ENCODE results near the gene NKX2-1.
A peak's percentile ranks its signal among the peaks of the same experiment; 100 is the strongest.
"Not testable (repeated sequence)": the region's sequence is repeated elsewhere in the genome, so short reads cannot be mapped to it uniquely, and the experiment has no call there.

The NKX2-1 gene

GRCh38 chr14:36519431-36520321 lies at the start of gene NKX2-1:
TSS of gene NKX2-1 (minus strand) at chr14:36520232. CDS start at chr14:36520129, 103 bp downstream.
- DNase-seq (ENCODE audit: low spot score) = no peak
- Mint-ChIP-seq H3K4me1 (ENCODE audit: low read depth) (peaks cover 5% of the 10 kb centered on the region), H3K4me3 (peak within 1 kb of the TSS; percentile 44), H3K9me3 (no peaks in the 10 kb centered on the region), H3K27ac (peak within 1 kb of the TSS; percentile 31), H3K36me3 (ENCODE audit: low read depth) (no peaks in the 10 kb centered on the region), H3K27me3 (ENCODE audit: low read depth) (peaks cover 76% of the 10 kb centered on the region)

- DNase-seq (ENCODE audit: low spot score) = no peak
- H3K36me3 Mint-ChIP-seq (ENCODE audit: low read depth) = no peaks in the 10 kb centered on the region
- peaks cover 8% of the 10 kb centered on the region for H3K27me3 Mint-ChIP-seq (ENCODE audit: low read depth)
- H3K4me1 Mint-ChIP-seq (ENCODE audit: low read depth) = peaks cover 2% of the 10 kb centered on the region
- H3K4me3 Mint-ChIP-seq = no peak overlapping the region
- H3K27ac Mint-ChIP-seq = no peak overlapping the region
- no peaks in the 10 kb centered on the region for H3K9me3 Mint-ChIP-seq
Measured at GRCh38 chr14:36556811-36557433, 36.9 kb upstream of the NKX2-1 start.

- no peak overlapping the region for H3K4me3 Mint-ChIP-seq
- H3K27me3 Mint-ChIP-seq (ENCODE audit: low read depth) = peaks cover 6% of the 10 kb centered on the region
- H3K36me3 Mint-ChIP-seq (ENCODE audit: low read depth) = no peaks in the 10 kb centered on the region
- peaks cover 2% of the 10 kb centered on the region for H3K4me1 Mint-ChIP-seq (ENCODE audit: low read depth)
- DNase-seq (ENCODE audit: low spot score) = no peak
- H3K9me3 Mint-ChIP-seq = no peaks in the 10 kb centered on the region
- H3K27ac Mint-ChIP-seq = no peak overlapping the region
Measured at GRCh38 chr14:36555998-36556743, 36.1 kb upstream of the NKX2-1 start.

GRCh38 chr14:36553656-36554260 lies 33.7 kb upstream of the NKX2-1 start:
- H3K4me3 Mint-ChIP-seq = no peak overlapping the region
- no peaks in the 10 kb centered on the region for H3K36me3 Mint-ChIP-seq (ENCODE audit: low read depth)
- peaks cover 2% of the 10 kb centered on the region for H3K4me1 Mint-ChIP-seq (ENCODE audit: low read depth)
- no peak for DNase-seq (ENCODE audit: low spot score)
- no peak overlapping the region for H3K27ac Mint-ChIP-seq
- H3K9me3 Mint-ChIP-seq = no peaks in the 10 kb centered on the region
- H3K27me3 Mint-ChIP-seq (ENCODE audit: low read depth) = no peaks in the 10 kb centered on the region

GRCh38 chr14:36550899-36551298 lies 30.9 kb upstream of the NKX2-1 start:
- no peaks in the 10 kb centered on the region for H3K9me3 Mint-ChIP-seq
- no peak overlapping the region for H3K27ac Mint-ChIP-seq
- DNase-seq (ENCODE audit: low spot score) = no peak
- H3K4me3 Mint-ChIP-seq = no peak overlapping the region
- H3K27me3 Mint-ChIP-seq (ENCODE audit: low read depth) = no peaks in the 10 kb centered on the region
- H3K4me1 Mint-ChIP-seq (ENCODE audit: low read depth) = no peaks in the 10 kb centered on the region
- H3K36me3 Mint-ChIP-seq (ENCODE audit: low read depth) = no peaks in the 10 kb centered on the region

- H3K9me3 Mint-ChIP-seq; H3K4me1 Mint-ChIP-seq (ENCODE audit: low read depth); H3K27me3 Mint-ChIP-seq (ENCODE audit: low read depth); H3K4me3 Mint-ChIP-seq; H3K36me3 Mint-ChIP-seq (ENCODE audit: low read depth); H3K27ac Mint-ChIP-seq; DNase-seq (ENCODE audit: low spot score): not testable (repeated sequence)
Measured at GRCh38 chr14:36544280-36544679, 24.2 kb upstream of the NKX2-1 start.

- Mint-ChIP-seq H3K4me1 (ENCODE audit: low read depth) (no peaks in the 10 kb centered on the region), H3K27me3 (ENCODE audit: low read depth) (peaks cover 7% of the 10 kb centered on the region), H3K27ac (no peak overlapping the region), H3K36me3 (ENCODE audit: low read depth) (no peaks in the 10 kb centered on the region), H3K9me3 (no peaks in the 10 kb centered on the region), H3K4me3 (no peak overlapping the region)
- no peak for DNase-seq (ENCODE audit: low spot score)
Measured at GRCh38 chr14:36538051-36538450, 18.0 kb upstream of the NKX2-1 start.

- Mint-ChIP-seq H3K27ac (no peak overlapping the region), H3K4me3 (no peak overlapping the region), H3K9me3 (peaks cover 8% of the 10 kb centered on the region), H3K36me3 (ENCODE audit: low read depth) (no peaks in the 10 kb centered on the region), H3K4me1 (ENCODE audit: low read depth) (no peaks in the 10 kb centered on the region), H3K27me3 (ENCODE audit: low read depth) (peaks cover 43% of the 10 kb centered on the region)
- DNase-seq (ENCODE audit: low spot score) = no peak
Measured at GRCh38 chr14:36529062-36529461, 9.0 kb upstream of the NKX2-1 start.

- H3K4me3 Mint-ChIP-seq = no peak overlapping the region
- no peaks in the 10 kb centered on the region for H3K4me1 Mint-ChIP-seq (ENCODE audit: low read depth)
- DNase-seq (ENCODE audit: low spot score) = no peak
- no peak overlapping the region for H3K27ac Mint-ChIP-seq
- no peaks in the 10 kb centered on the region for H3K36me3 Mint-ChIP-seq (ENCODE audit: low read depth)
- H3K9me3 Mint-ChIP-seq = peaks cover 8% of the 10 kb centered on the region
- peaks cover 75% of the 10 kb centered on the region for H3K27me3 Mint-ChIP-seq (ENCODE audit: low read depth)
Measured at GRCh38 chr14:36525746-36526099, 5.7 kb upstream of the NKX2-1 start.

- H3K4me1 Mint-ChIP-seq (ENCODE audit: low read depth) = no peaks in the 10 kb centered on the region
- H3K9me3 Mint-ChIP-seq = peaks cover 8% of the 10 kb centered on the region
- no peaks in the 10 kb centered on the region for H3K36me3 Mint-ChIP-seq (ENCODE audit: low read depth)
- H3K27me3 Mint-ChIP-seq (ENCODE audit: low read depth) = peaks cover 78% of the 10 kb centered on the region
- H3K4me3 Mint-ChIP-seq = no peak overlapping the region
- no peak for DNase-seq (ENCODE audit: low spot score)
- no peak overlapping the region for H3K27ac Mint-ChIP-seq
Measured at GRCh38 chr14:36524874-36525745, 5.1 kb upstream of the NKX2-1 start.

GRCh38 chr14:36524220-36524837 lies 4.3 kb upstream of the NKX2-1 start:
- H3K36me3 Mint-ChIP-seq (ENCODE audit: low read depth) = no peaks in the 10 kb centered on the region
- no peak overlapping the region for H3K27ac Mint-ChIP-seq
- no peak for DNase-seq (ENCODE audit: low spot score)
- peaks cover 3% of the 10 kb centered on the region for H3K4me1 Mint-ChIP-seq (ENCODE audit: low read depth)
- no peak overlapping the region for H3K4me3 Mint-ChIP-seq
- H3K9me3 Mint-ChIP-seq = peaks cover 5% of the 10 kb centered on the region
- peaks cover 83% of the 10 kb centered on the region for H3K27me3 Mint-ChIP-seq (ENCODE audit: low read depth)

- H3K27me3 Mint-ChIP-seq (ENCODE audit: low read depth) = peaks cover 80% of the 10 kb centered on the region
- no peaks in the 10 kb centered on the region for H3K9me3 Mint-ChIP-seq
- no peaks in the 10 kb centered on the region for H3K36me3 Mint-ChIP-seq (ENCODE audit: low read depth)
- H3K4me1 Mint-ChIP-seq (ENCODE audit: low read depth) = peaks cover 5% of the 10 kb centered on the region
- no peak overlapping the region for H3K27ac Mint-ChIP-seq
- no peak for DNase-seq (ENCODE audit: low spot score)
- no peak overlapping the region for H3K4me3 Mint-ChIP-seq
Measured at GRCh38 chr14:36522972-36523715, 3.1 kb upstream of the NKX2-1 start.
